ENCODE results near the gene SLFNL1. TPM values are rescaled to one million over a fixed set of nuclear protein-coding genes. Genes with fewer than 3 reads are reported as not detected.
A peak's percentile ranks its signal among the peaks of the same experiment; 100 is the strongest.

Gene SLFNL1
- total RNA-seq, 4 donors from 2014 or later: 0.85 to 1.6 (median 0.88) TPM; not detected in 1

- Histone ChIP-seq H3K36me3 (peaks cover 0 to 39% (median 0%) of the 10 kb centered on the region in 3 donors), H3K4me1 (peaks cover 0 to 27% (median 0%) of the 10 kb centered on the region in 4 donors), H3K27ac (peak overlapping the region in 2 of 4 donors; percentile 52 to 54), H3K27me3 (no peaks in the 10 kb centered on the region), H3K9me3 (no peaks in the 10 kb centered on the region), H3K4me3 (no peak overlapping the region)
- no peak for DNase-seq
- TF ChIP-seq POLR2A (IDR thresholded peaks at IDR 0.05) (no peak), CTCF (IDR thresholded peaks at IDR 0.05) (no peak)
These were observed 24.8 kb upstream of the SLFNL1 start for GRCh38 chr1:41046347-41046775.

GRCh38 chr1:41045740-41046139 is 24.2 kb upstream of the SLFNL1 start:
- H3K36me3 ChIP-seq: peaks cover 0 to 45% (median 0%) of the 10 kb centered on the region in 3 donors
- TF ChIP-seq POLR2A (IDR thresholded peaks at IDR 0.05): no peak
- no peak for TF ChIP-seq CTCF (IDR thresholded peaks at IDR 0.05)
- H3K4me3 ChIP-seq: no peak overlapping the region

DNA sequence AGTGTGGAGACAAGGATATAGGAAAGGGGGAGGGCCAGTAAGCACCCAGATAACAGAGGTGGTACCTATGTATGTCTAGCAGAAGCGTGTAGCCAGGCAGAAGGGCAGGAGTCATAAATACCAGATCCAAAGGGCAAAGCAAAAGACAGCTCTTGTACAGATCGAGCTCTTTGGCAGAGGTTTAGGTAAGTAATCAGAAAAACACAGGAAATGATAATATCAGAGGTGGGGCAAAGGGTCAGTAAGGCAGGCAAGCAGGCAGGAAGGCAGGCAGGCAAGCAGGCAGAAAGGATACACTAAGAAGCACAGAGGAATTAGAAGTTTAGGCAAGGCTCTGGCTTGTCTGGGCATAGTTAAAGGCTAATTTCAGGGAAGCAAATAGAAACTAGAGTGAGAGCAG is 22.7 kb upstream of the SLFNL1 start:
- Histone ChIP-seq H3K27me3 (no peaks in the 10 kb centered on the region), H3K36me3 (peaks cover 0 to 57% (median 0%) of the 10 kb centered on the region in 3 donors), H3K4me1 (peaks cover 0 to 27% (median 0%) of the 10 kb centered on the region in 4 donors), H3K4me3 (no peak overlapping the region), H3K27ac (peak overlapping the region in 2 of 4 donors; percentile 42 to 56), H3K9me3 (no peaks in the 10 kb centered on the region)
- TF ChIP-seq CTCF (IDR thresholded peaks at IDR 0.05): no peak
- TF ChIP-seq POLR2A (IDR thresholded peaks at IDR 0.05): no peak
- DNase-seq: no peak

More at GRCh38 chr1:41045740-41046139, 24.2 kb upstream of the SLFNL1 start:
- no peaks in the 10 kb centered on the region for H3K9me3 ChIP-seq
- no peaks in the 10 kb centered on the region for H3K27me3 ChIP-seq
- peak overlapping the region in 2 of 4 donors; percentile 52 to 54 for H3K27ac ChIP-seq
- DNase-seq: no peak
- peaks cover 0 to 27% (median 0%) of the 10 kb centered on the region in 4 donors for H3K4me1 ChIP-seq

DNA sequence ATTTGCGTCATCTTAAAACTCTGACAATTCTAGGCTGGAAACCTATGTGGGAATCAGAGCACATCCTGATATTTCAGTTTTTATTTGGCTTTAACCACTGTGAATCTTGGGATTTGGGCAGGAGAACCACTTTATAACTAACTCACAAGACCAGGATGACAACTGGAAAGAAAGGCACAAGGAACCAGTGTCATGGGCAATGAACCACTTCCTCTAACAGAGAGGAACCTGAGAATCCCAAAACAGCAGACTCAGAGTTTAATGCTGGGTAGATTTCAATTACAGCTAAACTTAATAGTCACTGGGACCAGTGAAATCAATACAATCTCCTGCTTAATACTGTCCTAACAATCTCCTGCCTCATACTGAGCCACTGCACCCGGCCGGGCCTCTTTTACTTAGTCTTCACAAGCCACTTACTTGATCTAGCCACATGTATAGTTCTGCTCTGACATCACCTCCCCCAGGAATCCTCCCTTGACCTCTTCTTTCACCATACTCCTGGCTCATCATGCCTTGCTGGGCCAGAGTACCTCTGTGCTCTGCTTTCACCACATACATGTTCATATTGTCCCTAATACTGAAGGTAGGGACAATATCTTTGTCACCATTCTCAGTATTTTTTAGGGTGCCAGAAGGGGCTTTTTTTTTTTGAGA is 20.2 kb upstream of the SLFNL1 start:
- Histone ChIP-seq H3K27ac (no peak overlapping the region), H3K27me3 (no peaks in the 10 kb centered on the region), H3K4me3 (no peak overlapping the region), H3K9me3 (no peaks in the 10 kb centered on the region), H3K36me3 (peaks cover 0 to 57% (median 0%) of the 10 kb centered on the region in 3 donors), H3K4me1 (peaks cover 0 to 26% (median 0%) of the 10 kb centered on the region in 4 donors)
- no peak for DNase-seq
- TF ChIP-seq CTCF (IDR thresholded peaks at IDR 0.05) (no peak), POLR2A (IDR thresholded peaks at IDR 0.05) (no peak)

DNA sequence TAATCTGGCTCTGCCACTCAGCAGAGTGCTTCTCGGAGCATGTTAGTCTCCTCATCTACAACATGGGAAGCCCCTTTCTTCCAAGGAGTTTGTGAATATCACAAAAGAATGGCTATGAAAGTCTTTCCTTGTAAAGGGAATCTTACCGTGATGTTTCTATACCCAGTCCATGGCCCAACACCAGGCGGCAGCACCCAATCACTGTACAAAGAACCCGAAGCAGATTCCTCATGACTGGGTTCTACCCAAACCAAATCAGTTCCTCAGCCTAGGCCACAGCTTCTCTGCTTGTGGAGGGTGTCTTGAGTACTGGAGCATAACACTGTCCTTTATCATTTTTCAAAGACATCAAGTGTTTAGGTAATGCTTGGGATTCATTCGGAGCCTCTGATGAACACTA is 16.6 kb upstream of the SLFNL1 start:
- no peaks in the 10 kb centered on the region for H3K4me1 ChIP-seq
- peaks cover 0 to 58% (median 0%) of the 10 kb centered on the region in 3 donors for H3K36me3 ChIP-seq
- no peak overlapping the region for H3K27ac ChIP-seq
- no peak overlapping the region for H3K4me3 ChIP-seq
- no peak for DNase-seq
- H3K9me3 ChIP-seq: no peaks in the 10 kb centered on the region
- no peaks in the 10 kb centered on the region for H3K27me3 ChIP-seq
- TF ChIP-seq CTCF (IDR thresholded peaks at IDR 0.05): no peak
- TF ChIP-seq POLR2A (IDR thresholded peaks at IDR 0.05): no peak
